Activated gamma-delta T cell treated with Interleukin-2 at 50 U/mL for 16 hours (primary cell): ENCODE results near the gene IL9.
"Not testable (repeated sequence)": the region's sequence is repeated elsewhere in the genome, so short reads cannot be mapped to it uniquely, and the experiment has no call there.

Experiments used
- DNase-seq: peaks from one replicate; pipeline ENCODE4 v3.0.0-alpha.2; 2020

Gene IL9

DNA sequence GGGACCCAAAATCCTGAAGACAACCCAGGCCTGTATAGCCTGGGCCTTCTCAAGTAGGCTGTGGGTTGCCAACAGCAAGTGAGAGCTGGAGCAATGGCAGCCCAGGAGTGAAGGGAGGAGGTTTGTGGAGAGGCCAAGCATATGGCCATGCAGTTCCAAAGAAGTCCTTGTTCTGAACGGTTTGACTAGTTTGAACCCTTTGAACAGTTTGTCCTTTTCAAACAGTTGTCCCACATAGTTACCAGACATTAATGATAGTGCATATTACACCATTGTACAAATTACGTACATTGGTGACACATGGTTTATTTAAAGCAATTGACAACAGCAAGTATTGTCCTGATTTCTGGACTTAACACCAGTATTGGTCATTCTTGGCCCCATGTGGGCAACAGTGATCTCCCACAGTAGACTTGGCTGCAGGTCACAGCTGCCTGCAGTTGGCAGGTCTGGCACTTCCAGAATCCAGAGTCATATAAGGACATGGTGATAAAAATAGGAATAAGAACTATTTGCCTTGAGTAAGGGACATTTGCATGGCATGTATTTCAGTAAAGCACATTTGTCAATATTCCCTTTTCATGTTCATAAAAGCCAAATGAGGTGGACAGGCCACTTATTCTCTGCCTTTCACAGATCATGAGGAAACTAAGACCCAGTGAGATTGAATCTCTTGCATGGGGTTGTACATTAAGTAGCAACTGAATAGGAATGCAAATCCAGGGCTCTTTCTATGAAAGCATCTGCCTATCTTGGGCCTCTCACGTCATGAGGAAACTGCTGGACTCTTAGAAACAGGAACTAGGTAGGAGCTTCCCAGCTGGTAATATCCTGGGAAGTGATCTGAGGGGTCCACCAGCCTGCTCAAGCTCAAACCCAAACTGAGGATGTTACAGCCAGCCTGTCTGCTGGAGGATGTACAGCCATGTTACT, 30.9 kb downstream of the IL9 start:
- DNase-seq, result no peak

DNA sequence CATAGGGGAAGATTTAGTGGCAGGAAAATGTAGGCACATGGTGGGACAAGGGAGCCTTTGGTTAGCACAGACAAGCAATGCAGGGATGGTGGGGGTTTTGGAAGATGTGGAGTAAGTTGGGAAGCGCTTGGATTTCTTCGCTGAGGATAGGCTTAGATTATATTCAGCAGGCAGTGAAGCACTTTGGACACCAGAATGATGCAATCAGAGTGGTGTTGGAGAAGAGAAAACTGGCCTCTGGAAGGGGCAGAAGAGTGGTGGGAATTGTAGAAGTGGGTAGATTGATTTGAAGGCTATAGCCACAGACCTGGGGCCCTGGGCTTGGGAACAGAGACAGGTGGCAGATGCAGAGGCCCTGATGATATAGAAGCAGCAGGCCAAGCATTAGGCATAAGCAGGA, 32.9 kb downstream of the IL9 start:
- no peak for DNase-seq

DNA sequence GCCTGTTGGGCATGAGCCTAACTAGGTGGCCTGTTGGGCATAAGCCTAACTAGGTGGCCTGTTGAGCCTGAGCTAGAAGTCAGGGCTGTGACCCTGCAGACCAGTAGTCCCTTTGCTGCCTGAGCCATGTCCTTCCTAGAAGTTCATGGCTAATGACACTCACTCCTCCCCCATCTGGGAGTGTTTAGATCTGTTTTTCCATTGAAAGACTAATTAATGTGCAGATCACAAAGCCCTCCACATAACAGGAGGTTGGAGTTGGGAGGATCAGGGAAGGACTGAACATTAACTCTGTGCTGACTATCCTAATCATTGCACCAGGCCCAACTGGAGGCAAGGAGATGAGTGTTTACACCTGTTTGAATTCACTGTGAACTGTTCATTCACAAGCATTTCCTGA, 33.6 kb downstream of the IL9 start:
- no peak for DNase-seq

DNA sequence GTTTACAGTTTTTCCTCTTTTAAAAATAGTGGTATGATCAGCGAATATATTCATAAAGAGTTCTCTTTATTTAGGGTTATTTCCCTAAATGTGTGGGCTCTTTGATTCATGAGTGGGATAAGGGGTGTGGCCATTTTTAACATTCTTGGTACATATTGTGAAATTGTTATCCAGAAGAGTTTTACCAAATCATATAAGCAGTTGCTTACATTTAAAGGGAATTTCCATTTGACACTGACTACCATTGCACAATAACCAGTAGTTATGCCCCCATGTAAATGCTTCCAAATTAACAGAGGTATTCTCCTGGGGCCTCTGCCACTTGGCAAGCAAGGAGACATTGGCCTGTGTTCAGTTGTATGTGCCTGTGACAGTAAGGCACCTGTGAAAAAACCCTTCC, 34.0 kb downstream of the IL9 start:
- DNase-seq, result no peak

DNA sequence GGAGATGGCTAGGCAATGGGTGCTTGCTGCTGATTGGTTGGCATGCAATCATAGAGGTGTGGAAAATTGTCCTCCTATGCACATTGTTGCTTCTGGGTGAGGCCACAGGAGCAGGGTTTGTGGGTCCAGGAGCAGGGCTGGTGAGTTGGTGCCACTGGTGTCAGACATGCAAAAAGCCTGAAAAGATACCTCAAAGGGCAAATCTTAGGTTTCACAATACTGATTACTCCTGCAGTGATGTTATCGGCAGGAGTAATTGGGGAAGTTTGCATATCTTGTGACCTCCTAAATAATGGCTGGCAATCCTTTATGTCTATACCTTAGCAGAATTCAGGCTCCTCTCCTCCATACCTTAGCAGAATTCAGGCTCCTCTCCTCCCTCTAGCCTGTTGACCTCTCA, 36.0 kb downstream of the IL9 start:
- DNase-seq, result no peak

DNA sequence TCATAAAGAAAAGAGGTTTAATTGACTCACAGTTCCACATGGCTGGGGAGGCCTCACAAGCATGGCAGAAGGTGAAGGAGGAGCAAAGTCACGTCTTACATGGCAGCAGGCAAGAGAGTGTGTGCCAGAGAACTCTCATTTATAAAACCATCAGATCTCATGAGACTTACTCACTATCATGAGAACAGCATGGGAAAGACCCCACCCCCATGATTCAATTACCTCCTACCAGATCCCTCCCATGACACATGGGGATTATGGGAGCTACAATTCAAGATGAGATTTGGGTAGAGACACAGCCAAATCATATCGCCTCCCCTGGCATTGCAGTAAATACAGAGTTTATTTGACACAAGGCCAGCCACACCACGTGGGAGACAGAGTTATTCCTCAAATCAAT, 36.5 kb downstream of the IL9 start:
- DNase-seq, result not testable (repeated sequence)

DNA sequence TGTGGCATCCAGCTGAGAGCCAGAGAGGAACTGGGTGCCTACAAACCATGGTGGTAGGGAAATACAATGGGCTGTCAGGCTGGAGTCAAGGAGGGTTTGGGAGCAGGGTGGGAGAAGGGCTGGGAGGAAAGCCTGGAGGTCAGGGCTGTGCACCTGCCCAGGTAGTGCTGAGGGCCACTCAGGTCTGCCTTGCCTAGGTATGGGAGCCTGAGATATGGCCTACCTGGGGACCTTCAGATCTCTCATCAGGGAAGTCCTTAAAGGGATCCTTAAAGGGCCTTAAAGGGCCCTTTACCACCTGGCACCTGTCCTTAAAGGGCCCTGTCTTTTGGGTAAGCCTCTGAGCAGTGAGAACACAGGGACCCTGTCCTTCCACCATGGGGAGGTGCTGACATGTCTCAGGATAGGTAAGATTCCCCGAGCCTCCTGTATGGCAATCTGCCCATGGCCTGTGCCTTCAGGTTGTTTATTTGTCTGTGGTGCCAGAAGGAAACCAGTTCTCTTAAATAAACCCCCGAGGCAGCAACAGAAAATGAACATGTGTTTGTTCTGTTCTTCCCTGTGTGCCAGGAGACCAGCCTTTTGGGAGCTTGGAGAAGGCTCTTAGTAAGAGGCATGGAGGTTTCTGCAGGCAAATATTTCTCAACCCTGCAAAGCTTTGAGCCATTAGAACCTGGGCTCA, 37.9 kb downstream of the IL9 start:
- DNase-seq, result no peak

DNA sequence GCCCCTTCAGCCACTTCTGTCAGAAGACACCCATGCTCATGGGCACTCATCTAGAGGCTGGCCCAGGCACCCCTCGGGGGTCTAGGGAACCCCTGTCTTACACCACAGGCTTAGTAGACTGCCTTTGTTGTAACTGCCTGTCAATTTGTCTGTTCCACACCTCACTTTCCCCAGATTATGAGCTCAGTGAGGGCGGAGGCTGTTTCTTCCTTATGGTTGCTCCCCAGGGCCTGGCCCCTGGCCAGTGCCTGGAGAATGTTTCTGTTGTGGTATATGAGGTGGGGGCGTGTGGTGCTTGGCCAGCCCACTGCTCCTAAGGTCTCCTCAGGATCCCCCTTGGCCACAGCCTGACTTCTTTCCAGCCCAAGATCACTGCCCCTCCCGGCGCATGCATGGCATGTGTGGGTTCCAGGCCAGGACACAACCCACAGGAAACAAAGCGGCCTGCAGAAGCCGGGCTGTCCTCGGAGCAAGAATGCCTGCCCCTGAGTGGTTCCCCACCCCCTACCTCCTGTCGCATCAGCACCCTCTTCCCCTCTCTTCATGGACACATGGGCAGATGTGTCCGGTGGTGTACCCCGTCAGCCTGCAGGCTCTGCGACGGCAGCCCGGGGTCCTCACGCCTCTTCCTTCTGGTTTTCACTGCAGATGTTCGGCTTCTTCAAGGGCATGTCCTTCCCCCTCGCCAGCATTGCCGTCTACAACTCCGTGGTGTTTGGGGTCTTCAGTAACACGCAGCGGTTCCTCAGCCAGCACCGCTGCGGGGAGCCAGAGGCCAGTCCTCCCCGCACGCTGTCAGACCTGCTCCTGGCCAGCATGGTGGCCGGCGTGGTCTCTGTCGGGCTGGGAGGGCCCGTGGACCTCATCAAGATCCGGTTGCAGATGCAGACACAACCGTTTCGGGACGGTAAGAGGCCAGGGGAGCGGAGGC, 43.5 kb downstream of the IL9 start:
- no peak for DNase-seq

DNA sequence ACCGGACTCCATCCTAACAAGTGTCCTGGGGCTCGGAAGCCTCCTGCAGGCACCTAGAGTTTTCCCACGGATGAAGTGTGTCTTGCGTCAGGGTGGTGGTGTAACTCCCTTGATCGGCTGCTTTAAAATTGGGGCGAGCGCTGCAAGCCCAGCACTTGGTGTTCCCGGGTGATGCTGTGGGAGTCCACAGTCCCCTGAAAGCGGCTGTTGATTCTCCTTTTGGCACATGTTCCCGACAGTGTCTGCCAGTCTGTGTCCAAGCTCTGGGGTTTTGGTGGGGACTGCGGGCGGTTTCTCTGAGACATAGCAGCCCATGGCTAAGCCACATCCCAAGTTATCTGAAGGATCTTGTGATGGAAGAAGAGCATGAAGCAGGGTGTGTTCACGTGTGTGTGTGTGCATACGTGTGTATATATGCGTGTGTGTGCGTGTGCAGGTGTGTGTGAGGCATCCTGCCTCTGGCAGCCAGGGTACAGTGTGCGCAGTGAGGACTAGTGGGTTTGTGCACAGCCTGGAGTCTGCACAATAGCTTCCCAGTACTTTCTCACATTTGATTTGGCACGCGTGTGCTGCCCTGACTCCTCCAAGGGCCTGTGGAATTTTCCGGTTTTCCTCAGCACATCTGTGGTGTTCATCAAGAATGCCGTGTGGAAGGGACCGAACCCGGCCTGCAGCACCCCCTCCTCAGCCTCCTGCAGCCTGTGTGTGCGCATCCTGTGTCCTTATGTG, 44.3 kb downstream of the IL9 start:
- no peak for DNase-seq

DNA sequence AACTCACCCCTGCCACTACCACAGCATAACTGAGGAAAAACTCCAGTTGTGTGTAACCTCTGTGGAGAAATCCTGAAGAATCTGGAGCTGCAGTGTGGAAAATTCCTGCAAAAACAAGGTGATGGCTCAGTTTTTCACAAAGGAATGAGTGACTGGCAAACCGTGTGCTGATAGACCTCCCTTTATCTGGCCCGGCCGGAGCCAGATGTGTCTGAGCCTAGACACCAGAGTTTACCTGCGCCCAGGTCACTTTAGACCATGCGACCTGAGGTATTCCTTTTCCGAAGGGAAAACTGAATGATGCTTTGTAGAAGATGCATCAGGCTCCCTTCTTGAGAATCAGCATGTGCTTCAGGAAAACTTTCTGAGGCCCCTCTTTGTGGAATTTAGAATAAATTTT, 45.0 kb downstream of the IL9 start:
- no peak for DNase-seq

DNA sequence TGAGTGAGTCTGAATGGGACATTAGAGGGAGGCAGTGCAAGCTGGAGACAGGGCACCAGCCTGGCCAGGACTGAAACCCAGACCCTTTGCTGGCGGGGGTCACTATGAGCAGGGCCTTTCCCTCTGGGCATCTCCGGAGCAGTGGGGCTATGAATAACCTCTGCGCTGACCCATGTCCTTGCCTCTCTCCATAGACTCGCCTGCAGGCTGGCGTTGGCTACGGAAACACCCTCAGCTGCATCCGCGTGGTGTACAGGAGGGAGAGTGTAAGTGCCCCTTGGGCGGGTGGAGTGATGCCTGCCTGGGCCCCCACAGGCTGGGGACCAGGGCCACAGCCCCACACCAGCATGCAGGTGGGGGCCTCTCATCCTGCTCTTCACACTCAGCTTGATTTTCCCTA, 45.4 kb downstream of the IL9 start:
- DNase-seq, result no peak

DNA sequence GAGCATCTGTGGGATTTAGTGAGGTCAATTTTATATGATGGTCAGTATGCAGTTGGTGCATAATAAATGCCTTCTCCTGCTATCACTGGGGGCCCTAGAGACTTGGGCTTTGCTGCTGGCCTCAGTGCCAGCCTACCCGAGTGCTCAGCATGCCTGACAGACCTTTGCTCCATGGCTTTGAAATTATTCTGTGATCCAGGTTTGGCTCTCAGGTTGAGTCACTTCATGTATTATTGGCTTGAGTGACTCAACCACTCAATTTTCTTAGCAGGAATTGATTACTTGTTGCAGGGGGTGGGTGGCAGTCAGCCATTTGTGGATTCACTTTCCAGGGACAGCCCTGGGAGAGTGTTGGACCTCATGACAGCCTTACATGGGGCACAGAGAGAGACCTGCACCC, 47.7 kb downstream of the IL9 start:
- no peak for DNase-seq

DNA sequence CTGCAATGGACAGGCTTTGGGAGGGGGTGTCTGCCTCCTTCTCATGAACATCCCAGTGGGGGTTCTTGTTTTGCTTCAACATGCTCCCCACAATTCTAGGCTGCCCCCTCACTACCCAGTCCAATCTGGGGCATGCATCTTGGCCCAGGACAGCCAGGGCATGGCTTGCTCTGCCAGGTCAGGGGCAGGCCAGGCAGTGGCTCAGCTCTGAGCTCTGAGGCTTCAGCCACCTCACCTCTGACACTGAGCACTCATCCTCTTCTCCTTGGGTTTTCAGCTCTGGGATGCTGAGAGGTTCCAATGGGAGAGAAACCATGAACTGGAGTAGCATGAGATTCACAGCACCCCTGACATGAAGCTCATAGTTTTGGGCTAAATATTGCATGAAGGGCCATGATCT, 49.3 kb downstream of the IL9 start:
- DNase-seq, result no peak

DNA sequence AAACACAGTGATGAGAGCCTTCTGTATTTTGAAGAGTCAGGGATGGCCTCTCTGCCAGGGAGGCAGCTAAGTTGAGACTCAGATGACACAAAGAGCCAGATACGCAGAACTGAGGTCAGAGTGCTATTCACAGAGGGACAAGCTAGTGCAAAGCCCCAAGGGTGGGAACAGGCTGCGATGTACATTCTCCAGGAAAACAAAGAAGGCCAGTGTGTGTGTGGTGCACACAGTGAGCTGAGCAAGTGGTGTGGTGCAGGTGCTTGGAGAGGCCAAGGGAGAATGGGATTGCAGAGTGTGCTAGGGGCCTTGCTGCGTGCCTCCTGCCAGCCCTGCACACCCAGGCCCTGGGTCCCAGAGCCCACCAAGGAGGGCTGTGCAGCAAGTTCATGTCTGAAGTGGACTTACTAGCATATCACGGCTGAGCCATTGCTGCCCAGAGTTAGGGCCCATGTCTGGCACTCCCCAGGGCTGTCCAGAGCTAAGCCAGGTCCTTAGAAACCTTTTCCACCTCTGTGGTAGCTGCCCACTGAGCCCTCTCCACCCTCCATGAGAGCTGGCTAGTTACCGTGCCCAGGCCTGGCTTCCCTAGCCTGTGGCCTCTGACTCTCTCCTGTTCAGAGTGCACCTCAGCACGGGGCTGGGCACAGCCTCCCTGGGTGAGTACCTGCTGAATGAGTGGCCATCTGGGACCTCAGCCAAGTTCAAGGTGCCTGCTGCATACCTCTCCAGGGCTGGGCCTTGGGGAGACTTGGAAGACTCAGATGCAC, 51.9 kb downstream of the IL9 start:
- no peak for DNase-seq

DNA sequence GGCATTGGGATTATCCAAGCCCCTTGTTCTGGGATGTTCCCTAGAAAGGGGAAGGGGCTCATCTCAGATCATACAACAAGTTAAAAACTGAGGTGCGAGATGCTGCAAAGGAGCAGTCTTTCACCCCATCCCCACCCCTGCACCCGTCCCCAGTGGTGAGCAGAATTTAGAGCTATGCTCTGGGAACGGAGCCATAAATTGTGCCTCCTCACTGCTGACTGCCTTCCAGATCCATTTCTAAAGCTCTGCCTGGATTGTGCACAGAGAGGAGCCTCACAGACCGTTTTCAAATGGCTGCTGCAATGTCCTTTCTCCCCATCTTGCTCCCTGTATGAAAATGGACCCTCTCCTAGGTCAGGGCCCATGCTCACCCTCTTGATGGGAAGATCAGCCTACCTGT, 52.9 kb downstream of the IL9 start:
- DNase-seq, result no peak
